Measurements from ENCODE around the gene CEP135.
A peak's percentile ranks its signal among the peaks of the same experiment; 100 is the strongest.
"Not testable (repeated sequence)": the region's sequence is repeated elsewhere in the genome, so short reads cannot be mapped to it uniquely, and the experiment has no call there.

Gene CEP135

GRCh38 chr4:55941881-55942396, 6.8 kb upstream of the CEP135 start:
- DNase-seq: no peak

- no peak for DNase-seq
Measured at GRCh38 chr4:55947254-55947882, 1.4 kb upstream of the CEP135 start.

GRCh38 chr4:55947912-55948725, 626 bp upstream of the CEP135 start:
- peak; percentile 32 to 41 for DNase-seq

- DNase-seq: no peak
Measured at GRCh38 chr4:55949482-55949802, 697 bp downstream of the CEP135 start.

GRCh38 chr4:55951191-55951922, 2.6 kb downstream of the CEP135 start:
- no peak for DNase-seq

GRCh38 chr4:55955710-55956109, 7.0 kb downstream of the CEP135 start:
- DNase-seq: no peak

GRCh38 chr4:55959655-55960054, 10.9 kb downstream of the CEP135 start:
- DNase-seq: no peak

- no peak for DNase-seq
Measured at GRCh38 chr4:55964046-55964445, 15.3 kb downstream of the CEP135 start.

GRCh38 chr4:55965585-55965984, 16.8 kb downstream of the CEP135 start:
- DNase-seq: no peak

GRCh38 chr4:55966324-55966723, 17.6 kb downstream of the CEP135 start:
- not testable (repeated sequence) for DNase-seq

GRCh38 chr4:55967376-55967775, 18.6 kb downstream of the CEP135 start:
- DNase-seq: no peak

GRCh38 chr4:55973650-55974049, 24.9 kb downstream of the CEP135 start:
- no peak for DNase-seq

- no peak for DNase-seq
Measured at GRCh38 chr4:55977811-55978210, 29.1 kb downstream of the CEP135 start.

GRCh38 chr4:55979562-55979961, 30.8 kb downstream of the CEP135 start:
- DNase-seq: no peak

- DNase-seq: no peak
Measured at GRCh38 chr4:55980725-55981124, 32.0 kb downstream of the CEP135 start.

- no peak for DNase-seq
Measured at GRCh38 chr4:55982976-55983375, 34.2 kb downstream of the CEP135 start.

GRCh38 chr4:55989766-55990165, 41.0 kb downstream of the CEP135 start:
- DNase-seq: no peak

GRCh38 chr4:55993994-55994663, 45.4 kb downstream of the CEP135 start:
- DNase-seq: no peak

GRCh38 chr4:55996646-55997045, 47.9 kb downstream of the CEP135 start:
- DNase-seq: no peak

GRCh38 chr4:56003606-56004005, 54.9 kb downstream of the CEP135 start:
- no peak for DNase-seq

GRCh38 chr4:56004235-56004634, 55.5 kb downstream of the CEP135 start:
- DNase-seq: no peak

GRCh38 chr4:56007154-56007553, 58.4 kb downstream of the CEP135 start:
- DNase-seq: no peak

GRCh38 chr4:56008206-56008605, 59.5 kb downstream of the CEP135 start:
- DNase-seq: no peak
